Effector memory CD8-positive, alpha-beta T cell (primary cell): ENCODE results near the gene ARL5A.

Source experiments
- ATAC-seq: fragments of 150-1000 bp; cut with Tn5 transposase; replicated peaks from 2 replicates; pipeline ENCODE4 v1.10.0; 2021; ENCODE audit warnings: mild to moderate bottlenecking, moderate library complexity
- DNase-seq, 3 experiments: peaks; one replicate each; pipeline ENCODE4 v3.0.0; 2021
- H3K27ac Mint-ChIP-seq, 2 donors: one replicate each; pipeline ENCODE4 v1.8.0; 2022; ENCODE audit warnings: mild to moderate bottlenecking in 2 of 2, mixed read lengths in 2 of 2, moderate library complexity in 2 of 2
- H3K27me3 Mint-ChIP-seq, 2 donors: one replicate each; pipeline ENCODE4 v1.8.0; 2022; ENCODE audit warnings: mixed read lengths in 2 of 2
- H3K36me3 Mint-ChIP-seq: one replicate; pipeline ENCODE4 v1.8.0; 2022; ENCODE audit warnings: mild to moderate bottlenecking, moderate library complexity, mixed read lengths; ENCODE audit not compliant: insufficient read depth
- H3K4me1 Mint-ChIP-seq, 2 donors: one replicate each; pipeline ENCODE4 v1.8.0; 2022; ENCODE audit warnings: low read depth in 2 of 2, mixed read lengths in 2 of 2
- H3K4me3 Mint-ChIP-seq, 2 donors: one replicate each; pipeline ENCODE4 v1.8.0; 2022; ENCODE audit warnings: mild to moderate bottlenecking in 2 of 2, mixed read lengths in 2 of 2, moderate library complexity in 2 of 2
- H3K9me3 Mint-ChIP-seq, 2 donors: one replicate each; pipeline ENCODE4 v1.8.0; 2022; ENCODE audit warnings: mixed read lengths in 2 of 2

The ARL5A gene

GRCh38 chr2:151826737-151827157, 1.5 kb downstream of the ARL5A start:
- Mint-ChIP-seq H3K9me3 (no peaks in the 10 kb centered on the region), H3K27me3 (no peaks in the 10 kb centered on the region), H3K4me3 (peak overlapping the region; percentile 90 to 93), H3K4me1 (peaks cover 42 to 54% of the 10 kb centered on the region in 2 donors), H3K27ac (peak overlapping the region; percentile 94 to 95), H3K36me3 (peaks cover 22% of the 10 kb centered on the region)
- ATAC-seq: no peak
- no peak for DNase-seq

GRCh38 chr2:151824886-151825285, 3.3 kb downstream of the ARL5A start:
- no peaks in the 10 kb centered on the region for H3K9me3 Mint-ChIP-seq
- H3K27ac Mint-ChIP-seq: peak overlapping the region in 1 of 2 donors; percentile 2
- DNase-seq (no peak), ATAC-seq (no peak)
- peaks cover 22% of the 10 kb centered on the region for H3K36me3 Mint-ChIP-seq
- H3K4me1 Mint-ChIP-seq: peaks cover 44 to 64% of the 10 kb centered on the region in 2 donors
- peak overlapping the region in 1 of 2 donors; percentile 27 for H3K4me3 Mint-ChIP-seq
- H3K27me3 Mint-ChIP-seq: no peaks in the 10 kb centered on the region

GRCh38 chr2:151823651-151824050, 4.6 kb downstream of the ARL5A start:
- no peak for DNase-seq
- Mint-ChIP-seq H3K27ac (no peak overlapping the region), H3K4me1 (peaks cover 39 to 61% of the 10 kb centered on the region in 2 donors), H3K9me3 (no peaks in the 10 kb centered on the region), H3K27me3 (no peaks in the 10 kb centered on the region), H3K4me3 (peak overlapping the region in 1 of 2 donors; percentile 34), H3K36me3 (peaks cover 20% of the 10 kb centered on the region)
- ATAC-seq: no peak

- Mint-ChIP-seq H3K27ac (no peak overlapping the region), H3K9me3 (no peaks in the 10 kb centered on the region), H3K36me3 (peaks cover 5% of the 10 kb centered on the region), H3K4me3 (no peak overlapping the region), H3K27me3 (no peaks in the 10 kb centered on the region), H3K4me1 (peaks cover 33 to 62% of the 10 kb centered on the region in 2 donors)
- ATAC-seq (no peak), DNase-seq (no peak)
These were observed 8.3 kb downstream of the ARL5A start for GRCh38 chr2:151819920-151820319.

GRCh38 chr2:151817929-151818328, 10.3 kb downstream of the ARL5A start:
- H3K27me3 Mint-ChIP-seq: no peaks in the 10 kb centered on the region
- H3K27ac Mint-ChIP-seq: no peak overlapping the region

GRCh38 chr2:151816843-151817242, 11.4 kb downstream of the ARL5A start:
- Mint-ChIP-seq H3K36me3 (peaks cover 16% of the 10 kb centered on the region), H3K9me3 (no peaks in the 10 kb centered on the region), H3K4me1 (peaks cover 15 to 35% of the 10 kb centered on the region in 2 donors)

More at GRCh38 chr2:151817929-151818328, 10.3 kb downstream of the ARL5A start:
- Mint-ChIP-seq H3K36me3 (peaks cover 13% of the 10 kb centered on the region), H3K4me1 (peaks cover 20 to 42% of the 10 kb centered on the region in 2 donors), H3K4me3 (no peak overlapping the region), H3K9me3 (no peaks in the 10 kb centered on the region)
- DNase-seq: no peak
- no peak for ATAC-seq

GRCh38 chr2:151815821-151816489, 12.3 kb downstream of the ARL5A start:
- Mint-ChIP-seq H3K27me3 (no peaks in the 10 kb centered on the region), H3K4me1 (peaks cover 15 to 30% of the 10 kb centered on the region in 2 donors), H3K9me3 (no peaks in the 10 kb centered on the region), H3K4me3 (no peak overlapping the region), H3K27ac (no peak overlapping the region), H3K36me3 (peaks cover 20% of the 10 kb centered on the region)
- DNase-seq (no peak), ATAC-seq (no peak)

More at GRCh38 chr2:151816843-151817242, 11.4 kb downstream of the ARL5A start:
- DNase-seq (no peak), ATAC-seq (no peak)
- Mint-ChIP-seq H3K27me3 (no peaks in the 10 kb centered on the region), H3K4me3 (no peak overlapping the region), H3K27ac (peak overlapping the region in 1 of 2 donors; percentile 30)

GRCh38 chr2:151810489-151810888, 17.7 kb downstream of the ARL5A start:
- Mint-ChIP-seq H3K27ac (no peak overlapping the region), H3K9me3 (no peaks in the 10 kb centered on the region), H3K36me3 (peaks cover 29% of the 10 kb centered on the region), H3K4me1 (peaks cover 4 to 5% of the 10 kb centered on the region in 2 donors), H3K4me3 (no peak overlapping the region), H3K27me3 (no peaks in the 10 kb centered on the region)
- ATAC-seq (no peak), DNase-seq (no peak)

- Mint-ChIP-seq H3K9me3 (no peaks in the 10 kb centered on the region), H3K4me1 (peaks cover 0 to 3% of the 10 kb centered on the region in 2 donors), H3K27ac (no peak overlapping the region), H3K36me3 (peaks cover 24% of the 10 kb centered on the region), H3K4me3 (no peak overlapping the region), H3K27me3 (no peaks in the 10 kb centered on the region)
- DNase-seq (no peak), ATAC-seq (no peak)
These were observed 19.2 kb downstream of the ARL5A start for GRCh38 chr2:151809073-151809383.

GRCh38 chr2:151808258-151809072, 19.8 kb downstream of the ARL5A start:
- Mint-ChIP-seq H3K4me1 (peaks cover 0 to 3% of the 10 kb centered on the region in 2 donors), H3K27ac (no peak overlapping the region), H3K27me3 (no peaks in the 10 kb centered on the region), H3K4me3 (no peak overlapping the region), H3K9me3 (no peaks in the 10 kb centered on the region), H3K36me3 (peaks cover 21% of the 10 kb centered on the region)
- ATAC-seq (peak; percentile 72), DNase-seq (peak in 1 of 3 experiments; percentile 6)

GRCh38 chr2:151805961-151806360, 22.3 kb downstream of the ARL5A start:
- DNase-seq (no peak), ATAC-seq (no peak)
- Mint-ChIP-seq H3K27me3 (no peaks in the 10 kb centered on the region), H3K4me1 (peaks cover 0 to 3% of the 10 kb centered on the region in 2 donors), H3K4me3 (no peak overlapping the region), H3K36me3 (peaks cover 31% of the 10 kb centered on the region), H3K9me3 (no peaks in the 10 kb centered on the region), H3K27ac (no peak overlapping the region)

GRCh38 chr2:151805343-151805742, 22.9 kb downstream of the ARL5A start:
- H3K4me1 Mint-ChIP-seq: peaks cover 0 to 3% of the 10 kb centered on the region in 2 donors
- H3K27me3 Mint-ChIP-seq: no peaks in the 10 kb centered on the region

GRCh38 chr2:151803811-151804210, 24.4 kb downstream of the ARL5A start:
- no peak for DNase-seq
- ATAC-seq: no peak
- Mint-ChIP-seq H3K27me3 (no peaks in the 10 kb centered on the region), H3K27ac (no peak overlapping the region), H3K4me1 (peaks cover 0 to 3% of the 10 kb centered on the region in 2 donors), H3K4me3 (no peak overlapping the region), H3K9me3 (no peaks in the 10 kb centered on the region), H3K36me3 (peaks cover 31% of the 10 kb centered on the region)

More at GRCh38 chr2:151805343-151805742, 22.9 kb downstream of the ARL5A start:
- no peak overlapping the region for H3K4me3 Mint-ChIP-seq
- ATAC-seq (no peak), DNase-seq (no peak)
- H3K9me3 Mint-ChIP-seq: no peaks in the 10 kb centered on the region
- H3K36me3 Mint-ChIP-seq: peaks cover 31% of the 10 kb centered on the region
- no peak overlapping the region for H3K27ac Mint-ChIP-seq

GRCh38 chr2:151802315-151802714, 25.9 kb downstream of the ARL5A start:
- H3K36me3 Mint-ChIP-seq: peaks cover 26% of the 10 kb centered on the region
- no peak overlapping the region for H3K4me3 Mint-ChIP-seq
- DNase-seq: no peak
- no peak overlapping the region for H3K27ac Mint-ChIP-seq
- no peaks in the 10 kb centered on the region for H3K4me1 Mint-ChIP-seq
- ATAC-seq: no peak
- no peaks in the 10 kb centered on the region for H3K9me3 Mint-ChIP-seq
- H3K27me3 Mint-ChIP-seq: no peaks in the 10 kb centered on the region
